ENCODE data around the gene IL1RAPL1. TPM values are rescaled to one million over a fixed set of nuclear protein-coding genes. Genes with fewer than 3 reads are reported as not detected.
"Not testable (repeated sequence)": the region's sequence is repeated elsewhere in the genome, so short reads cannot be mapped to it uniquely, and the experiment has no call there.

Gene IL1RAPL1
- total and polyA plus RNA-seq, 9 donors = 0.39 to 2.3 (median 1.2) TPM

GRCh38 chrX:29315931-29316330 is 728.7 kb downstream of the IL1RAPL1 start:
- no peak overlapping the region for H3K27ac ChIP-seq (ENCODE audit: low read length)
- no peaks in the 10 kb centered on the region for H3K36me3 ChIP-seq (ENCODE audit: control insufficient read depth, insufficient read depth, low read length)
- H3K9me3 ChIP-seq (replicated peaks; ENCODE audit: control insufficient read depth, low read depth, low read length) = no peaks in the 10 kb centered on the region
- no peak for DNase-seq
- H3K27me3 ChIP-seq (ENCODE audit: control insufficient read depth, insufficient read depth, low read length) = no peaks in the 10 kb centered on the region
- H3K4me1 ChIP-seq (ENCODE audit: control insufficient read depth, insufficient read depth, low read length) = no peaks in the 10 kb centered on the region
- no peak overlapping the region for H3K4me3 ChIP-seq (ENCODE audit: low read length)
- WGBS (ENCODE audit: insufficient coverage) = no CpG with 5 or more reads among the region's 3 CpGs

GRCh38 chrX:29318012-29318411 is 730.8 kb downstream of the IL1RAPL1 start:
- Histone ChIP-seq H3K36me3 (ENCODE audit: control insufficient read depth, insufficient read depth, low read length) (no peaks in the 10 kb centered on the region), H3K4me1 (ENCODE audit: control insufficient read depth, insufficient read depth, low read length) (no peaks in the 10 kb centered on the region), H3K4me3 (ENCODE audit: low read length) (no peak overlapping the region), H3K27ac (ENCODE audit: low read length) (no peak overlapping the region), H3K9me3 (replicated peaks; ENCODE audit: control insufficient read depth, low read depth, low read length) (no peaks in the 10 kb centered on the region), H3K27me3 (ENCODE audit: control insufficient read depth, insufficient read depth, low read length) (no peaks in the 10 kb centered on the region)
- DNase-seq = no peak
- whole genome bisulfite sequencing (ENCODE audit: insufficient coverage) = no CpG with 5 or more reads among the region's 1 CpG

GRCh38 chrX:29332429-29332828 is 745.2 kb downstream of the IL1RAPL1 start:
- WGBS (ENCODE audit: insufficient coverage) = no CpG with 5 or more reads among the region's 3 CpGs
- not testable (repeated sequence) for H3K27me3 ChIP-seq (ENCODE audit: control insufficient read depth, insufficient read depth, low read length)

GRCh38 chrX:29333091-29333490 is 745.8 kb downstream of the IL1RAPL1 start:
- H3K9me3 ChIP-seq (replicated peaks; ENCODE audit: control insufficient read depth, low read depth, low read length); H3K36me3 ChIP-seq (ENCODE audit: control insufficient read depth, insufficient read depth, low read length); H3K27me3 ChIP-seq (ENCODE audit: control insufficient read depth, insufficient read depth, low read length); H3K27ac ChIP-seq (ENCODE audit: low read length); H3K4me1 ChIP-seq (ENCODE audit: control insufficient read depth, insufficient read depth, low read length); DNase-seq; H3K4me3 ChIP-seq (ENCODE audit: low read length): not testable (repeated sequence)
- no CpG with 5 or more reads among the region's 27 CpGs for WGBS (ENCODE audit: insufficient coverage)

More at GRCh38 chrX:29332429-29332828, 745.2 kb downstream of the IL1RAPL1 start:
- H3K27ac ChIP-seq (ENCODE audit: low read length); H3K36me3 ChIP-seq (ENCODE audit: control insufficient read depth, insufficient read depth, low read length); H3K4me1 ChIP-seq (ENCODE audit: control insufficient read depth, insufficient read depth, low read length); H3K4me3 ChIP-seq (ENCODE audit: low read length); H3K9me3 ChIP-seq (replicated peaks; ENCODE audit: control insufficient read depth, low read depth, low read length); DNase-seq: not testable (repeated sequence)

- H3K27ac ChIP-seq (ENCODE audit: low read length) = no peak overlapping the region
- H3K4me1 ChIP-seq (ENCODE audit: control insufficient read depth, insufficient read depth, low read length) = no peaks in the 10 kb centered on the region
- H3K36me3 ChIP-seq (ENCODE audit: control insufficient read depth, insufficient read depth, low read length) = no peaks in the 10 kb centered on the region
- no peak for DNase-seq
- no peaks in the 10 kb centered on the region for H3K9me3 ChIP-seq (replicated peaks; ENCODE audit: control insufficient read depth, low read depth, low read length)
- no peaks in the 10 kb centered on the region for H3K27me3 ChIP-seq (ENCODE audit: control insufficient read depth, insufficient read depth, low read length)
- no peak overlapping the region for H3K4me3 ChIP-seq (ENCODE audit: low read length)
Measured at GRCh38 chrX:29348288-29348687, 761.0 kb downstream of the IL1RAPL1 start.

- no peaks in the 10 kb centered on the region for H3K4me1 ChIP-seq (ENCODE audit: control insufficient read depth, insufficient read depth, low read length)
- no peak overlapping the region for H3K27ac ChIP-seq (ENCODE audit: low read length)
Measured at GRCh38 chrX:29359276-29359675, 772.0 kb downstream of the IL1RAPL1 start.

GRCh38 chrX:29374765-29375164 is 787.5 kb downstream of the IL1RAPL1 start:
- not testable (repeated sequence) for H3K36me3 ChIP-seq (ENCODE audit: control insufficient read depth, insufficient read depth, low read length); H3K4me1 ChIP-seq (ENCODE audit: control insufficient read depth, insufficient read depth, low read length)
- peaks cover 12% of the 10 kb centered on the region for H3K9me3 ChIP-seq (replicated peaks; ENCODE audit: control insufficient read depth, low read depth, low read length)

More at GRCh38 chrX:29359276-29359675, 772.0 kb downstream of the IL1RAPL1 start:
- WGBS (ENCODE audit: insufficient coverage) = no CpG with 5 or more reads among the region's 1 CpG
- H3K4me3 ChIP-seq (ENCODE audit: low read length) = no peak overlapping the region
- no peaks in the 10 kb centered on the region for H3K9me3 ChIP-seq (replicated peaks; ENCODE audit: control insufficient read depth, low read depth, low read length)
- H3K27me3 ChIP-seq (ENCODE audit: control insufficient read depth, insufficient read depth, low read length) = no peaks in the 10 kb centered on the region
- no peak for DNase-seq
- no peaks in the 10 kb centered on the region for H3K36me3 ChIP-seq (ENCODE audit: control insufficient read depth, insufficient read depth, low read length)

GRCh38 chrX:29376584-29376983 is 789.3 kb downstream of the IL1RAPL1 start:
- Histone ChIP-seq H3K36me3 (ENCODE audit: control insufficient read depth, insufficient read depth, low read length) (no peaks in the 10 kb centered on the region), H3K4me1 (ENCODE audit: control insufficient read depth, insufficient read depth, low read length) (no peaks in the 10 kb centered on the region)

More at GRCh38 chrX:29374765-29375164, 787.5 kb downstream of the IL1RAPL1 start:
- H3K4me3 ChIP-seq (ENCODE audit: low read length); DNase-seq; H3K27me3 ChIP-seq (ENCODE audit: control insufficient read depth, insufficient read depth, low read length); H3K27ac ChIP-seq (ENCODE audit: low read length): not testable (repeated sequence)

GRCh38 chrX:29382811-29383210 is 795.6 kb downstream of the IL1RAPL1 start:
- H3K36me3 ChIP-seq (ENCODE audit: control insufficient read depth, insufficient read depth, low read length) = no peaks in the 10 kb centered on the region
- H3K9me3 ChIP-seq (replicated peaks; ENCODE audit: control insufficient read depth, low read depth, low read length) = peaks cover 8% of the 10 kb centered on the region
- DNase-seq = no peak
- H3K4me3 ChIP-seq (ENCODE audit: low read length) = no peak overlapping the region
- no peak overlapping the region for H3K27ac ChIP-seq (ENCODE audit: low read length)
- H3K4me1 ChIP-seq (ENCODE audit: control insufficient read depth, insufficient read depth, low read length) = no peaks in the 10 kb centered on the region
- H3K27me3 ChIP-seq (ENCODE audit: control insufficient read depth, insufficient read depth, low read length) = no peaks in the 10 kb centered on the region

More at GRCh38 chrX:29376584-29376983, 789.3 kb downstream of the IL1RAPL1 start:
- no peak overlapping the region for H3K27ac ChIP-seq (ENCODE audit: low read length)
- whole genome bisulfite sequencing (ENCODE audit: insufficient coverage) = no CpG with 5 or more reads among the region's 1 CpG
- H3K4me3 ChIP-seq (ENCODE audit: low read length) = no peak overlapping the region
- H3K27me3 ChIP-seq (ENCODE audit: control insufficient read depth, insufficient read depth, low read length) = no peaks in the 10 kb centered on the region
- H3K9me3 ChIP-seq (replicated peaks; ENCODE audit: control insufficient read depth, low read depth, low read length) = peaks cover 12% of the 10 kb centered on the region
- DNase-seq = no peak

GRCh38 chrX:29388509-29388908 is 801.3 kb downstream of the IL1RAPL1 start:
- Histone ChIP-seq H3K27ac (ENCODE audit: low read length) (no peak overlapping the region), H3K9me3 (replicated peaks; ENCODE audit: control insufficient read depth, low read depth, low read length) (no peaks in the 10 kb centered on the region), H3K27me3 (ENCODE audit: control insufficient read depth, insufficient read depth, low read length) (no peaks in the 10 kb centered on the region), H3K36me3 (ENCODE audit: control insufficient read depth, insufficient read depth, low read length) (no peaks in the 10 kb centered on the region), H3K4me1 (ENCODE audit: control insufficient read depth, insufficient read depth, low read length) (no peaks in the 10 kb centered on the region), H3K4me3 (ENCODE audit: low read length) (no peak overlapping the region)
- DNase-seq = no peak
- no CpG with 5 or more reads among the region's 1 CpG for WGBS (ENCODE audit: insufficient coverage)

GRCh38 chrX:29397506-29397905 is 810.3 kb downstream of the IL1RAPL1 start:
- Histone ChIP-seq H3K4me1 (ENCODE audit: control insufficient read depth, insufficient read depth, low read length) (no peaks in the 10 kb centered on the region), H3K4me3 (ENCODE audit: low read length) (no peak overlapping the region), H3K27me3 (ENCODE audit: control insufficient read depth, insufficient read depth, low read length) (no peaks in the 10 kb centered on the region), H3K36me3 (ENCODE audit: control insufficient read depth, insufficient read depth, low read length) (no peaks in the 10 kb centered on the region), H3K27ac (ENCODE audit: low read length) (no peak overlapping the region), H3K9me3 (replicated peaks; ENCODE audit: control insufficient read depth, low read depth, low read length) (no peaks in the 10 kb centered on the region)
- no peak for DNase-seq
